ENCODE measurements around the gene RALGDS.

Gene RALGDS

GRCh38 chr9:133120501-133121197 is 391 bp downstream of the RALGDS start:
- in situ Hi-C loops (cut with MboI; ENCODE audit: low sequenced_read_pairs), result no loop called here

- in situ Hi-C loops (cut with MboI; ENCODE audit: low sequenced_read_pairs), result no loop called here
Measured at GRCh38 chr9:133119846-133120500, 1.1 kb downstream of the RALGDS start.

DNA sequence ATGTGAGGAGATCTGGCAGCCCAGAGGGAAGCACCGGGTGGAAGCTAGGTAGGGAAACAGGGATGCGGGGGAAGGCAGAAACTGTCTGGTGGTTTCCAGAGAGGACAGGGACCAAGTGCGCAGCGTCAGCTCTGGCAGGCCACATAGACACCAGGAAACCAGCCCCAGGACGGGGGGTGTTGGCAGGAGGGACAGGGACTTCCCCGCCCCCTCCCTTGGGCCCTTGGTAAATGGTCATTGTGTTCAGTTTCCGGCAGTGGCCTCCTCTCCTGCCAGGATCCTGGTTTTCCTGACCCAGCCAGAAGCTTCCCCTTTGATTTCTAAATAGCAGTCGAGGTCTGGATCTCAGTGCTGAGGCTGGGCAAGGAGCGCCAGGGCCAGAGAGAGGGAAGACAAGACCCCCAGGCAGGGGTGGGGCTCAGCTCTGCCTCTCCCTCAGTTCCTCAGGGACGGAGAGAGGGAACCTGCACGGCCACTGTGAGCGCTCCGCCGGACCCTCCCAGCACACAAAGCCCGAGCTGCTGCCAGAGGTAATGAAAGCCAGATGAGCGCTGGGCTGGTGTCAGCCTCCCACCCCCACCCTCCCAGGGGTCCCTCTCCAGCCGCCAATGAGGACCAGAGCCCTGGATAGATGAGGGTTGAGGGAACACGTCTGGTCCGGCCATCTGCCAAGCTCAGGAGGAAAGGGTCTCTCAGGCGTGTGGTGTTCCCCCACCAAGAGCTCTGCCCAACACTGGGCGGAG is 1.8 kb downstream of the RALGDS start:
- in situ Hi-C loops (cut with MboI; ENCODE audit: low sequenced_read_pairs), result no loop called here

GRCh38 chr9:133118568-133118967 is 2.5 kb downstream of the RALGDS start:
- in situ Hi-C loops (cut with MboI; ENCODE audit: low sequenced_read_pairs), result no loop called here

DNA sequence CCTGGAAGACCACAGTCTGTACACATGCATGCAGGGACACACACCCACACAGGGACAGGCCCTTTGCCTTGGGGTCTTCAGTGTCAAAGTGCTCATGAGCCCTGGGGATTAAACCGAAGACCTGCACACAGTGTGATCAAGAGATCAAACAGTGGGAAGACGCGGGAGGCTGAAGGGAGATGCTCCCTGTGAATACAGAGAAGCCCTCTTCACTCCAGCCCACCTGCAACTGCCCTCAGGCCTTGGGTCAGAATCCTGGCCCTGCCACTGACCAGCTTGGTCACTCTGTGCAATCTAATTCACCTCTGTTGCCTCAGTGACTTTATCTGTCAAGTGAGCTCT is 2.9 kb downstream of the RALGDS start:
- in situ Hi-C loops (cut with MboI; ENCODE audit: low sequenced_read_pairs), result no loop called here

DNA sequence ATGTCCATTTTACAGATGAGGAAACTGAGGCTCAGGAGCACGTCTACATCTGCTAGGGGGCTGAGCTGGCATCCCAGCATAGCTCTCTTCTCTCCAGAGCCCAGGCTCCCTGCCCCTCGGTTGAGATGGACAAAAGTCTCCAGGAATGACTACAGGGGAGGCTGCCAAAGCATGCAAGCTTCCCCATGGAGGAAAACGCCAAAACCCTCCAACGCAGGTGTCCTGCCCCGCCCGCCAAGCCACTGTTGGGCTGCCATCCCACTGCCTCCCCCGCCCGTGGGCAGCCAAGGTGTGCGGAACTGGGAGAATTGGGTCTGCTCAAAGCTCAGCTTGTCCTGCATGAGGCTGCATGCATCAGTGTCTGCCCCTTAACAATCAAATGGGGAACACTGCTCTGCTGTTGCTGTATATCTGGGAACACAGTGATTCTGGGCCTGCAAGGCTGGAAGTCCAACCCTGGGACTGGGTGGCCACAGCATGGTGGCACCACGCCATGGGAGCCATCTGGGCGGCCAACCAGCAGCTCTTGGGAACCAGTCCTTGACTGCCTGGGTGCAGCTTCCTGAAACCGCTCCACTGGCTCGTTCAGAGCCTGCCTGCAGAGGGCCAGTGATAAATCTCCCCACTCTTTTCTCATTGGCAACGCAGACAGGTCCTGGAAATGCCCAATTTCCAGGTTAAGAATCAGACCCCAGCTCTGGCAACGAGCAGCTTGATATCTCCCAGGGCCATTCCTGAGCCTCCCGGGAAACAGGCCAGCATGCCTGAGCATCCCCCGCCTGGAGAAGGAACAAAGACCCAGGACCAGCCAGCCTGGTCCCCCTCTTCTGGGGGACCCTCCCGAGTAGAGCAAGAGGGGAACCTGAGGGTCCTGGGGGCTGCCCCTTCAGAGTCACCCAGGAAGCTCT is 3.5 kb downstream of the RALGDS start:
- in situ Hi-C loops (cut with MboI; ENCODE audit: low sequenced_read_pairs), result no loop called here

DNA sequence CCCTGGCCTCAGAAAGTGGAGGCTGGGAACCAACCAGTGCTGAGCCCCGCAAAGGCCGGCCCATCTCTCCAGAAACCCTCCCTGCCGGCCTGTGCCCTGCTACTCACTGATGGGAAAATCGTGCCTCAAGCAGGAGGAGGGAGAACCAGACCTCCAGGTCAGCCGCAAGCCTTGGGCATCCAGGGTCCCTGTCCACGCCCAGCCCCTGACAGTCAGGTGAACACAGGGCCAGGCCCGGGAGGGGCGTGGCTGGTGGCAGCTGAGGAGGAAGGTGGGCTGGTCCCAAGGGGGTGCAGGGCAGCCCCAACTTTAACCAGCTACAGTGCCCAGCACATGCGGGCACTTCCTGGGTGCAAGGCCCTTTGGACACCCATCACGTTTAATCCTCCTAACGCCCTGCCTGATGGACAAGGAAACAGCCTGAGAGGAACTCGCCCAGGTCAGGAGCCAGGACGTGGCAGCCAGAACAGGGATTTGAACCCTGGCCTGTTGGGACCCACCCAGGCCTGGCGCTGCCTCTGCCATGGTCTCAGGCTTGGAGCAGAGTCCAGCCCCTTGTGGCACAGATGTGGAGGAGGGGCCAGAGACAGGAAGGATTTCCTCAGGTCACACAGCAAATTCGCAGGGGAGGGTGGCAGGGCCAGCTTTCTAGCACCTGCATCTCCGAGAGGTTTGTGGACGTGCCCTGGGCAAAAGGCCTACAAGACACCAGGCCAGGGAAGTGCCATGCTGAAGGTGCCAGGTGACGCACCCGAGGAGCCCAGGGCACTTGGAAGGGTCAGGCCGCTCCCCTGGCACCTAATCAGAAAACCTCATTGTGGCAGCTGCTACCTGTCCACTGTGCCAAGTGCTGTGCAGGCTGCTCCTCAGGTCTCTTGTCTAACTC is 4.5 kb downstream of the RALGDS start:
- in situ Hi-C loops (cut with MboI; ENCODE audit: low sequenced_read_pairs), result no loop called here

- in situ Hi-C loops (cut with MboI; ENCODE audit: low sequenced_read_pairs), result no loop called here
Measured at GRCh38 chr9:133115604-133116345, 5.3 kb downstream of the RALGDS start.

DNA sequence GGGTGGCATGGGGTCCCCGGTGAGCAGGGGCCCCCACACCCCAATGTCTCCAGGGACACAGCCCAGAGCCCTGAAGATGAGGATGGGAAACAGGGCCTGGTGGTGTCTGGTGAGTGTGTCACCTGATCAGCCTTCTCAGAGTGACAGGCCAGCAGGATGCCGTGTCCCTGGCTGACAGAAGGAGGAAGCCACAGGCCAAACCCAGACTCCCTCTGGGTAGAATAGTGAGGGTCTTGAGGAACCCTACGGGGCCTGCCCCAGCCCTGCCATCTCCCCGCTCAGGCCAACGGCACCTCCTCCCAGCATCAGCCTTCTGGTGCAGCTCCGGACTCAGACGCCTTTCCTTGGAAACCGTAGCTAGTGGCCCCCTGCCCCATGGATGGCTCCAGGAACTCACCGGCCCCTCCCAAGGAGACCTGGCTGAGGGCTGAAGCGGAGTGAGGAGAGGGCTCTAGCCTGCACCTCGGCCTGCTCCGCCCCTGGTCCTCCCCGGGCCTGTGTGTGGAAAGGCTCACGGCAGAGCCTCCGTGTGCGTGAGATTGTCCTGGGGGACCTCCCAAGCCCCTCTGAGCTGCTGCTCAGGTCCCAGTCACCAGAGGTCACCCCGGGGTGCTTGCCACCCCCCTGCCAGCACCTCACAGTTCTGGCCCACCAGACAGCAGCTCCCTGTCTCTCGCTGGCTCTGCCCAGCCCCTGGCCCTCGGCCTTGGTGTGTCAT is 6.0 kb downstream of the RALGDS start:
- in situ Hi-C loops (cut with MboI; ENCODE audit: low sequenced_read_pairs), result no loop called here

GRCh38 chr9:133113949-133114885 is 6.8 kb downstream of the RALGDS start:
- in situ Hi-C loops (cut with MboI; ENCODE audit: low sequenced_read_pairs), result no loop called here

DNA sequence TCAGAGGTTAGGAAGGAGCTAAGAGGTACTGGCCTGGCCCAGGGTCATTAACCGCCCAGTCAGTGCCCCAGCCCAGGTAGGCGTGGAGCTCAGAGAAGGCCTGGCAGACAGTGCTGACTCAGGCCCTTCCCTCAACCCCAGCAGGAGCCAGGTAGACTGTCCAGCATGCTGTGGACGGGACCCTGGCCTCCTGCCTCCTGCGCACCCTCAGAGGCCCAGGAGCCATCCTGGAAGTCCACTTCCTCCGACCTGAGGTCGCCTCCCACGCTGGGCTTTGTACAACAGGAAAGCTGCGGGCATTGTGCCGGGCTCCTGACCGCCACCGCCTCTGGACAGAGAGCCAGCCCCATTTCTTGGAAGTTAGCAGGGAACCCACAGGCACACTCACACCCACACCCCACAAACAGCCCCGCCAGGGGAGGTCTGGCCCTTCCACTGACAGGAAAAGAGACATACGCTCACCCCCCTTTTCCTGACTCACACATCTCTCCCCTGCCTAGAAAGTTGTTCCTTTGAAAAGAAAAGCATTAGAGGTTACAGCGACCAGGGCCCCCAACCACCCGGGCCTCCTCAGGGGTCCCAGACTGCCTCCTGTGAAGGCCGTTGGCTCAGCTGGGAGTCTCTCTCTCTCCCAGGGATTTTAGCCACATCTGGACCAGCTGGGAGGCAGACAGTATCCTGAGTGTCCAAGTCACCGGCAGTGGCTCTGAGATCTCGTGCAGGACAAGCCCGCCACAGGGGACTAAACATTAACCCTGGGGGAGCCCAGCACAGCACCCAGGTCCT is 7.7 kb downstream of the RALGDS start:
- in situ Hi-C loops (cut with MboI; ENCODE audit: low sequenced_read_pairs), result no loop called here

DNA sequence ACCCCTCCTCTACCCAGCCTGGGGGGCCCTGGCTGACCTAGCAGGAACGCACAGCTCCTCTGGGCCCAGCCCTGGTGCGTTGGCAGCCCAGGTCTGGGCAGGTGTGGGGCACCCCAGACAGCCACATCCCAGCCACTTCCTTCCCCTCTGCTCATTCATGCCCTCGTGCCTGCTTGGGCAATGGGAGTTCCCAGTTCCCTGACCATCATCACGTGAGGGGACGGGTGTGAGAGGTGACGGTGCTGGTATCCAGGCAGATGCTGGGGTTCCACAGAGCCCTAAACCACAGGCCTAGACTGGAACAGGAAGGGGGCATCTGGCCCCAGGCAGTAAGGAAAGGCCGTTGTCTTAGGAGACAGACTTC is 8.4 kb downstream of the RALGDS start:
- in situ Hi-C loops (cut with MboI; ENCODE audit: low sequenced_read_pairs), result no loop called here

GRCh38 chr9:133111808-133112662 is 9.0 kb downstream of the RALGDS start:
- in situ Hi-C loops (cut with MboI; ENCODE audit: low sequenced_read_pairs), result no loop called here

DNA sequence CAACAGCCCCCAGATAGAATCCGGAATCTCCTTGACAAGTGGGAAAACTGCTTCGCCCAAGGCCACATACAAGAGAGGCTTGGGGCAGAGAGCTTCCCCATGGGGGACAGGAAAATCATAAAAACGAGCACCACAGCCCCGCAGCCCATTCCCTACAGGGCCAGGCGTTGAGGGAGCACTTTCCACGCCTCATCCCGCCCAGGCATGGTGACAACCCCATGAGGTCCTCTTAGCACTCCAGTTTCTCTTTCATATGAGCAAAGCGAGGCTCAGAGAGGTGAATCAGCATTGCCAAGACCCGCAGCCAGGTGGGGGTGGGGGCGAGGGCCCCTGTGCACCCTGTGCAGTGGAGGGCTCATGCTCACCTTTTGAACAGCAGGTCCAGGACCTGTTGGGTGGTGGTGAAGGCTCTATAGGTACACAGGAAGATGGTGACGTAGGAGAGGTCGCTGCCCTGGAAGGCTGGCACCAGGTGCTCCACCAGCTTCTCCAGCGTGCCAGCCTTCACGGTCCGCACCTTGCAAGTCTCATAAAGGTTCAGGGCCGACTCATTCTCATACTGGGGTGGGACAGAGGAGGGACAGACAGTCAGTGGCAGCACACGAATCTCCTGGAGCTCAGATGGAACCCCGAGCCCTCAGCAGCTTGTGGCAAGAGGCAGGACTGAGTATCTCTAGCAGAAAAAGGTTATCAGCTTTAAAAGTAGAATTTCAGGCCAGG is 10.9 kb downstream of the RALGDS start:
- in situ Hi-C loops (cut with MboI; ENCODE audit: low sequenced_read_pairs), result no loop called here
